ENCODE measurements around the gene SAMD14. TPM values are rescaled to one million over a fixed set of nuclear protein-coding genes. Genes with fewer than 3 reads are reported as not detected.

SAMD14 gene
- total RNA-seq, 1 donor from 2014 or later, result 1.0 TPM

GRCh38 chr17:50155115-50155819 is 25.3 kb upstream of the SAMD14 start:
- H3K36me3 ChIP-seq (ENCODE audit: control insufficient read depth in 3 of 3, insufficient read depth in 3 of 3, low read length in 3 of 3), result no peaks in the 10 kb centered on the region

GRCh38 chr17:50154604-50155003 is 24.6 kb upstream of the SAMD14 start:
- H3K27me3 ChIP-seq (ENCODE audit: control insufficient read depth in 3 of 3, insufficient read depth in 3 of 3, low read length in 3 of 3), result no peaks in the 10 kb centered on the region
- H3K27ac ChIP-seq (ENCODE audit: low read depth, low read length), result peak overlapping the region; percentile 84
- H3K9me3 ChIP-seq (ENCODE audit: control insufficient read depth in 3 of 3, low read length in 3 of 3), result no peaks in the 10 kb centered on the region
- peak overlapping the region in 1 of 3 donors; percentile 64 for H3K9ac ChIP-seq (ENCODE audit: low read depth in 1 of 3, low read length in 3 of 3)
- H3K4me3 ChIP-seq (ENCODE audit: low read length in 3 of 3), result no peak overlapping the region
- H3K36me3 ChIP-seq (ENCODE audit: control insufficient read depth in 3 of 3, insufficient read depth in 3 of 3, low read length in 3 of 3), result no peaks in the 10 kb centered on the region
- H3K4me1 ChIP-seq (ENCODE audit: control insufficient read depth in 3 of 3, insufficient read depth in 3 of 3, low read length in 3 of 3), result peaks cover 45 to 56% (median 47%) of the 10 kb centered on the region in 3 donors

More at GRCh38 chr17:50155115-50155819, 25.3 kb upstream of the SAMD14 start:
- Histone ChIP-seq H3K27me3 (ENCODE audit: control insufficient read depth in 3 of 3, insufficient read depth in 3 of 3, low read length in 3 of 3) (no peaks in the 10 kb centered on the region), H3K27ac (ENCODE audit: low read depth, low read length) (peak overlapping the region; percentile 84), H3K9ac (ENCODE audit: low read depth in 1 of 3, low read length in 3 of 3) (peak overlapping the region; percentile 30 to 56 (median 40)), H3K4me1 (ENCODE audit: control insufficient read depth in 3 of 3, insufficient read depth in 3 of 3, low read length in 3 of 3) (peaks cover 45 to 51% (median 47%) of the 10 kb centered on the region in 3 donors), H3K9me3 (ENCODE audit: control insufficient read depth in 3 of 3, low read length in 3 of 3) (no peaks in the 10 kb centered on the region), H3K4me3 (ENCODE audit: low read length in 3 of 3) (no peak overlapping the region)

- H3K4me3 ChIP-seq (ENCODE audit: low read length in 3 of 3), result no peak overlapping the region
- no peaks in the 10 kb centered on the region for H3K36me3 ChIP-seq (ENCODE audit: control insufficient read depth in 3 of 3, insufficient read depth in 3 of 3, low read length in 3 of 3)
- H3K27ac ChIP-seq (ENCODE audit: low read depth, low read length), result peak overlapping the region; percentile 84
- H3K4me1 ChIP-seq (ENCODE audit: control insufficient read depth in 3 of 3, insufficient read depth in 3 of 3, low read length in 3 of 3), result peaks cover 45 to 61% (median 47%) of the 10 kb centered on the region in 3 donors
- H3K9me3 ChIP-seq (ENCODE audit: control insufficient read depth in 3 of 3, low read length in 3 of 3), result no peaks in the 10 kb centered on the region
- H3K9ac ChIP-seq (ENCODE audit: low read depth in 1 of 3, low read length in 3 of 3), result peak overlapping the region in 2 of 3 donors; percentile 23 to 64
- no peaks in the 10 kb centered on the region for H3K27me3 ChIP-seq (ENCODE audit: control insufficient read depth in 3 of 3, insufficient read depth in 3 of 3, low read length in 3 of 3)
Observed at GRCh38 chr17:50153650-50154575, 24.0 kb upstream of the SAMD14 start.

- Histone ChIP-seq H3K27ac (ENCODE audit: low read depth, low read length) (peak overlapping the region; percentile 84), H3K27me3 (ENCODE audit: control insufficient read depth in 3 of 3, insufficient read depth in 3 of 3, low read length in 3 of 3) (no peaks in the 10 kb centered on the region), H3K4me1 (ENCODE audit: control insufficient read depth in 3 of 3, insufficient read depth in 3 of 3, low read length in 3 of 3) (peaks cover 53 to 64% (median 54%) of the 10 kb centered on the region in 3 donors), H3K4me3 (ENCODE audit: low read length in 3 of 3) (no peak overlapping the region), H3K9ac (ENCODE audit: low read depth in 1 of 3, low read length in 3 of 3) (peak overlapping the region in 2 of 3 donors; percentile 50 to 83), H3K9me3 (ENCODE audit: control insufficient read depth in 3 of 3, low read length in 3 of 3) (no peaks in the 10 kb centered on the region), H3K36me3 (ENCODE audit: control insufficient read depth in 3 of 3, insufficient read depth in 3 of 3, low read length in 3 of 3) (no peaks in the 10 kb centered on the region)
Observed at GRCh38 chr17:50152736-50153135, 22.8 kb upstream of the SAMD14 start.

GRCh38 chr17:50151937-50152547 is 22.1 kb upstream of the SAMD14 start:
- Histone ChIP-seq H3K9ac (ENCODE audit: low read depth in 1 of 3, low read length in 3 of 3) (peak overlapping the region; percentile 43 to 83 (median 50)), H3K36me3 (ENCODE audit: control insufficient read depth in 3 of 3, insufficient read depth in 3 of 3, low read length in 3 of 3) (no peaks in the 10 kb centered on the region), H3K4me1 (ENCODE audit: control insufficient read depth in 3 of 3, insufficient read depth in 3 of 3, low read length in 3 of 3) (peaks cover 60 to 70% (median 61%) of the 10 kb centered on the region in 3 donors), H3K9me3 (ENCODE audit: control insufficient read depth in 3 of 3, low read length in 3 of 3) (no peaks in the 10 kb centered on the region), H3K27ac (ENCODE audit: low read depth, low read length) (peak overlapping the region; percentile 84), H3K27me3 (ENCODE audit: control insufficient read depth in 3 of 3, insufficient read depth in 3 of 3, low read length in 3 of 3) (no peaks in the 10 kb centered on the region), H3K4me3 (ENCODE audit: low read length in 3 of 3) (peak overlapping the region; percentile 62 to 84 (median 80))

GRCh38 chr17:50151041-50151936 is 21.3 kb upstream of the SAMD14 start:
- no peaks in the 10 kb centered on the region for H3K9me3 ChIP-seq (ENCODE audit: control insufficient read depth in 3 of 3, low read length in 3 of 3)
- H3K36me3 ChIP-seq (ENCODE audit: control insufficient read depth in 3 of 3, insufficient read depth in 3 of 3, low read length in 3 of 3), result no peaks in the 10 kb centered on the region
- peak overlapping the region; percentile 84 for H3K27ac ChIP-seq (ENCODE audit: low read depth, low read length)
- peaks cover 67 to 77% (median 68%) of the 10 kb centered on the region in 3 donors for H3K4me1 ChIP-seq (ENCODE audit: control insufficient read depth in 3 of 3, insufficient read depth in 3 of 3, low read length in 3 of 3)
- peak overlapping the region; percentile 76 to 83 (median 79) for H3K9ac ChIP-seq (ENCODE audit: low read depth in 1 of 3, low read length in 3 of 3)
- no peaks in the 10 kb centered on the region for H3K27me3 ChIP-seq (ENCODE audit: control insufficient read depth in 3 of 3, insufficient read depth in 3 of 3, low read length in 3 of 3)
- peak overlapping the region; percentile 77 to 84 (median 80) for H3K4me3 ChIP-seq (ENCODE audit: low read length in 3 of 3)

- Histone ChIP-seq H3K9me3 (ENCODE audit: control insufficient read depth in 3 of 3, low read length in 3 of 3) (no peaks in the 10 kb centered on the region), H3K9ac (ENCODE audit: low read depth in 1 of 3, low read length in 3 of 3) (peak within 1 kb of the TSS; percentile 77 to 87 (median 82)), H3K4me1 (ENCODE audit: control insufficient read depth in 3 of 3, insufficient read depth in 3 of 3, low read length in 3 of 3) (peaks cover 74 to 83% (median 75%) of the 10 kb centered on the region in 3 donors), H3K4me3 (ENCODE audit: low read length in 3 of 3) (peak within 1 kb of the TSS; percentile 77 to 84 (median 80)), H3K36me3 (ENCODE audit: control insufficient read depth in 3 of 3, insufficient read depth in 3 of 3, low read length in 3 of 3) (no peaks in the 10 kb centered on the region), H3K27me3 (ENCODE audit: control insufficient read depth in 3 of 3, insufficient read depth in 3 of 3, low read length in 3 of 3) (no peaks in the 10 kb centered on the region), H3K27ac (ENCODE audit: low read depth, low read length) (peak within 1 kb of the TSS; percentile 84)
Observed at GRCh38 chr17:50150354-50151040, 20.5 kb upstream of the SAMD14 start, which contains the start of gene PPP1R9B. PPP1R9B (minus strand) TSS chr17:50150677; CDS start chr17:50150513, 164 bp downstream.

- H3K36me3 ChIP-seq (ENCODE audit: control insufficient read depth in 3 of 3, insufficient read depth in 3 of 3, low read length in 3 of 3), result peaks cover 0 to 7% (median 5%) of the 10 kb centered on the region in 3 donors
- H3K27ac ChIP-seq (ENCODE audit: low read depth, low read length), result peak overlapping the region; percentile 84
- H3K27me3 ChIP-seq (ENCODE audit: control insufficient read depth in 3 of 3, insufficient read depth in 3 of 3, low read length in 3 of 3), result no peaks in the 10 kb centered on the region
- peak overlapping the region; percentile 57 to 87 (median 82) for H3K9ac ChIP-seq (ENCODE audit: low read depth in 1 of 3, low read length in 3 of 3)
- H3K4me3 ChIP-seq (ENCODE audit: low read length in 3 of 3), result peak overlapping the region; percentile 51 to 75 (median 69)
- H3K9me3 ChIP-seq (ENCODE audit: control insufficient read depth in 3 of 3, low read length in 3 of 3), result no peaks in the 10 kb centered on the region
- H3K4me1 ChIP-seq (ENCODE audit: control insufficient read depth in 3 of 3, insufficient read depth in 3 of 3, low read length in 3 of 3), result peaks cover 72 to 83% (median 75%) of the 10 kb centered on the region in 3 donors
Observed at GRCh38 chr17:50149417-50150353, 19.7 kb upstream of the SAMD14 start.
